GM12801 (cell line): Measurements from ENCODE around the gene CDH18.

ENCODE experiments used
- CTCF ChIP-seq: IDR thresholded peaks from one replicate; pipeline ENCODE4 v1.5.1; 2011; ENCODE audit warnings: control low read depth; ENCODE audit not compliant: insufficient read length; ENCODE audit errors: extremely low read depth

CDH18 gene

GRCh38 chr5:19555876-19556275 is 432.1 kb downstream of the CDH18 start:
- no peak for TF ChIP-seq CTCF

GRCh38 chr5:19555436-19555835 is 432.6 kb downstream of the CDH18 start:
- no peak for TF ChIP-seq CTCF

GRCh38 chr5:19554524-19554923 is 433.5 kb downstream of the CDH18 start:
- no peak for TF ChIP-seq CTCF

GRCh38 chr5:19547640-19548039 is 440.4 kb downstream of the CDH18 start:
- no peak for TF ChIP-seq CTCF

- TF ChIP-seq CTCF: no peak
Measured at GRCh38 chr5:19546521-19546920, 441.5 kb downstream of the CDH18 start.

- no peak for TF ChIP-seq CTCF
Measured at GRCh38 chr5:19538607-19539006, 449.4 kb downstream of the CDH18 start.

- no peak for TF ChIP-seq CTCF
Measured at GRCh38 chr5:19536387-19536786, 451.6 kb downstream of the CDH18 start.

GRCh38 chr5:19534751-19535150 is 453.2 kb downstream of the CDH18 start:
- TF ChIP-seq CTCF: no peak
